ENCODE results near the gene PALS2. TPM values are rescaled to one million over a fixed set of nuclear protein-coding genes. Genes with fewer than 3 reads are reported as not detected.

The PALS2 gene
- total and polyA plus RNA-seq, 9 of the 15 experiments (the other 6 are each of a cell fraction or from before 2014, with no cell fraction given) = 5.9 to 35.0 (median 17.7) TPM

GRCh38 chr7:24597014-24597413, 23.8 kb downstream of the PALS2 start:
- ChIA-PET POLR2A (no interaction called here), CTCF (ENCODE audit: low intra/inter-chr PET ratio) (no interaction called here)
- no peak overlapping the region for H3K4me3 ChIP-seq
- H4K20me1 ChIP-seq (replicated peaks; ENCODE audit: control insufficient read depth, insufficient read depth, low read length) = no peaks in the 10 kb centered on the region
- H3K9me1 ChIP-seq (ENCODE audit: control insufficient read depth, insufficient read depth, low read length) = no peaks in the 10 kb centered on the region
- no TSS peak for BruUV-seq (replicated peaks)
- ATAC-seq (no peak), DNase-seq (ENCODE audit: extremely low read depth in 1 of 4, low spot score in 3 of 4) (no peak), FAIRE-seq (no peak)
- H2AFZ ChIP-seq (ENCODE audit: low read depth, low read length) = no peak overlapping the region
- no peak overlapping the region for H3K27ac ChIP-seq (ENCODE audit: extremely low read depth, low read depth, low read length)
- H3K79me2 ChIP-seq (ENCODE audit: control insufficient read depth, insufficient read depth, low read length) = peaks cover 47% of the 10 kb centered on the region
- no peak overlapping the region for H3K4me2 ChIP-seq (ENCODE audit: insufficient read depth, low read length)
- H3K36me3 ChIP-seq (ENCODE audit: control insufficient read depth, insufficient read depth, low read length) = peaks cover 1% of the 10 kb centered on the region; the same call in 1 of the 3 replicates
- no peaks in the 10 kb centered on the region for H3K4me1 ChIP-seq (replicated peaks in 1 of 2; ENCODE audit: control insufficient read depth in 2 of 2, insufficient read depth in 2 of 2, low read length in 2 of 2)
- H3K9me3 ChIP-seq (replicated peaks; ENCODE audit: control insufficient read depth, insufficient read depth, low read depth, low read length) = no peaks in the 10 kb centered on the region
- intact Hi-C loops (cut with micrococcal nuclease) = loop anchor here (10.0 kb wide), 1 partner anchor 498 kb away; no protein-coding TSS in a partner anchor
- in situ Hi-C loops (cut with MboI) = no loop called here
- H3K9ac ChIP-seq (ENCODE audit: insufficient read depth in 1 of 2, low read depth in 2 of 2, low read length in 2 of 2) = no peak overlapping the region
- TF ChIP-seq HDGF (IDR thresholded peaks at IDR 0.05) = no peak
- H3K27me3 ChIP-seq (ENCODE audit: control insufficient read depth in 2 of 2, insufficient read depth in 2 of 2, low read length in 2 of 2) = no peaks in the 10 kb centered on the region
- 53% methylated on average over 3 of the region's 3 CpGs for WGBS (ENCODE audit: insufficient coverage, low coverage, missing lambda C conversion rate)

DNA sequence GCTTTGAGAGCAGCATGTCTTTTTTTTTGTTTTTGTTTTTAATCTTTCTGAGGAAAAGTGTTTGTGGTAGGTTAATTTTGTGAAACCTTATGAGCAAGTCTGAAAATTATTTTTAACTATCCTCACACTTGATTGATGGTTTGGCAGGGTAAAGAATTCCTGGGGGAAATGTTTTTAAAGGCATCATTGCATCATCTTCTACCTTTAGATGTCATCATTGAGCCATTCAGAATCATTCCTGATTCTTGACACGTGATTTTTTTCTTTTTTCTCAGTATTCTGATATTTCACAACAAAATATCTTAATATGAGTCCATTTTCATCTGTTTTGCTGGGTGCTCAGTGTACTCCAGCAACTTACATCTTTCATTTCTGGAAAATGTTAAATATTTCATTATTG, 28.3 kb downstream of the PALS2 start:
- no TSS peak for BruUV-seq (replicated peaks)
- Histone ChIP-seq H3K9me3 (replicated peaks; ENCODE audit: control insufficient read depth, insufficient read depth, low read depth, low read length) (no peaks in the 10 kb centered on the region), H3K4me2 (ENCODE audit: insufficient read depth, low read length) (no peak overlapping the region), H3K4me1 (replicated peaks in 1 of 2; ENCODE audit: control insufficient read depth in 2 of 2, insufficient read depth in 2 of 2, low read length in 2 of 2) (no peaks in the 10 kb centered on the region; a peak in 1 of 5 replicates), H3K36me3 (ENCODE audit: control insufficient read depth, insufficient read depth, low read length) (no peaks in the 10 kb centered on the region; the same call in 2 of the 3 replicates), H4K20me1 (replicated peaks; ENCODE audit: control insufficient read depth, insufficient read depth, low read length) (no peaks in the 10 kb centered on the region), H3K27me3 (ENCODE audit: control insufficient read depth in 2 of 2, insufficient read depth in 2 of 2, low read length in 2 of 2) (no peaks in the 10 kb centered on the region), H3K9me1 (ENCODE audit: control insufficient read depth, insufficient read depth, low read length) (no peaks in the 10 kb centered on the region), H2AFZ (ENCODE audit: low read depth, low read length) (no peak overlapping the region), H3K79me2 (ENCODE audit: control insufficient read depth, insufficient read depth, low read length) (peaks cover 35% of the 10 kb centered on the region), H3K9ac (ENCODE audit: insufficient read depth in 1 of 2, low read depth in 2 of 2, low read length in 2 of 2) (no peak overlapping the region), H3K4me3 (no peak overlapping the region), H3K27ac (ENCODE audit: extremely low read depth, low read depth, low read length) (no peak overlapping the region)
- ChIA-PET CTCF (ENCODE audit: low intra/inter-chr PET ratio) (no interaction called here), POLR2A (interaction anchor here (1.3 to 1.7 kb wide), 2 partner anchors 9 to 11 kb away, joined by 3 to 4 read pairs; no protein-coding TSS in a partner anchor)
- FAIRE-seq (no peak), ATAC-seq (no peak), DNase-seq (ENCODE audit: extremely low read depth in 1 of 4, low spot score in 3 of 4) (no peak)
- 17% methylated on average over 1 of the region's 1 CpG for WGBS (ENCODE audit: insufficient coverage, low coverage, missing lambda C conversion rate)
- TF ChIP-seq SIN3B (IDR thresholded peaks at IDR 0.05; ENCODE audit: low read depth) = no peak
- TF ChIP-seq, protein P1, sequence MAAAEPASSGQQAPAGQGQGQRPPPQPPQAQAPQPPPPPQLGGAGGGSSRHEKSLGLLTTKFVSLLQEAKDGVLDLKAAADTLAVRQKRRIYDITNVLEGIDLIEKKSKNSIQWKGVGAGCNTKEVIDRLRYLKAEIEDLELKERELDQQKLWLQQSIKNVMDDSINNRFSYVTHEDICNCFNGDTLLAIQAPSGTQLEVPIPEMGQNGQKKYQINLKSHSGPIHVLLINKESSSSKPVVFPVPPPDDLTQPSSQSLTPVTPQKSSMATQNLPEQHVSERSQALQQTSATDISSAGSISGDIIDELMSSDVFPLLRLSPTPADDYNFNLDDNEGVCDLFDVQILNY (CRISPR knock-in tag; IDR thresholded peaks at IDR 0.05) = no peak
- TF ChIP-seq ATF3 (IDR thresholded peaks at IDR 0.05) = peak; percentile 79
- no peak for TF ChIP-seq ATF3 (CRISPR knock-in tag; conservative IDR thresholded peaks at IDR 0.05)
- no peak for TF ChIP-seq CEBPG (CRISPR knock-in tag; IDR thresholded peaks at IDR 0.05)
- TF ChIP-seq CEBPG (tag; conservative IDR thresholded peaks at IDR 0.05 in 1 of 2, IDR thresholded peaks at IDR 0.05 in 1 of 2) = peak; percentile 71 to 75
- peak; percentile 43; the same call in 1 of the 2 replicates for TF ChIP-seq CEBPB (tag; IDR thresholded peaks at IDR 0.05)
- intact Hi-C loops (cut with micrococcal nuclease) (no loop called here), in situ Hi-C loops (cut with MboI) (no loop called here)
